GM10266 (cell line): ENCODE data around the gene MED29.
"Not testable (repeated sequence)": the region's sequence is repeated elsewhere in the genome, so short reads cannot be mapped to it uniquely, and the experiment has no call there.

ENCODE experiments used
- DNase-seq: peaks from one replicate; pipeline ENCODE4 v3.0.0; 2012; ENCODE audit errors: extremely low spot score
- TF ChIP-seq, protein P1 (sequence below): IDR thresholded peaks from 2 replicates; pipeline ENCODE4 v1.5.1; 2012; ENCODE audit warnings: mild to moderate bottlenecking, low read depth; ENCODE audit not compliant: control insufficient read depth, insufficient read depth; ENCODE audit errors: missing control alignments

MED29 gene

DNA sequence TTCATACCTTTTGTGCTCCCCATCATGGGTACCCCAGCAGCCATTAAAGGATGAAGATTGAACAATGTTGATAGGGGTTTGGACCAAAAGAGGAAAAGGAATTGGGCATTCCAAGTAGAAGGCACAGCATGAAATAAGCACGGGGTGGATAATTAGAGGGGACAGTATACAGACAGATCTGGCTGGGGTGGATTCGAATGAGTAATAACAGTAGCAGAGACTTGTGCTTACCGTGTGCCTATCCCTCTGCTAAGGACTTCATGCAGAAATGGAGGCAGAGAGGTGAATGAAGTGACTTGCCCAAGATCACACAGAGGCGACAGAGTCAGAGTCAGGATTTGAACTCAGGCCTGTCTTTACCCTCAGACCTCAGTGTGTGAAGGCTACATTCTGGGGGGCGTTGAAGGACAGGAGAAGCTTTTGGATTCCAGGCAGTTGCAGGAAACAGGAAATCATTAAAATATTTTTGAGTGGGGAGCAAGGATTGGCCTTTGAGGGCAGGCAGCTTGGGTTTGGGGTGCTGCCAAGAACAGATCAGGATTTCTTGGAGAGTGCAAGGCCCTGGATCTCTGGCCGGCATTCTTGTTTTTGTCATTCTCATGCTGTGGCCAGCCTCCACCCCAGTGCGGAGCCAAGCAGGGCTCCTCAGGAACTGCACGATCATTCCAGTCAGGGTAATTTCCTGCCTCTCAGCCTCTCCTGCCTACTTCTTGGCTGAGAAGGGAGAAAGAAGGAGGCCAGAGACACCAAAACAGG lies 19.0 kb upstream of the MED29 start:
- no peak for DNase-seq
- TF ChIP-seq, protein P1, sequence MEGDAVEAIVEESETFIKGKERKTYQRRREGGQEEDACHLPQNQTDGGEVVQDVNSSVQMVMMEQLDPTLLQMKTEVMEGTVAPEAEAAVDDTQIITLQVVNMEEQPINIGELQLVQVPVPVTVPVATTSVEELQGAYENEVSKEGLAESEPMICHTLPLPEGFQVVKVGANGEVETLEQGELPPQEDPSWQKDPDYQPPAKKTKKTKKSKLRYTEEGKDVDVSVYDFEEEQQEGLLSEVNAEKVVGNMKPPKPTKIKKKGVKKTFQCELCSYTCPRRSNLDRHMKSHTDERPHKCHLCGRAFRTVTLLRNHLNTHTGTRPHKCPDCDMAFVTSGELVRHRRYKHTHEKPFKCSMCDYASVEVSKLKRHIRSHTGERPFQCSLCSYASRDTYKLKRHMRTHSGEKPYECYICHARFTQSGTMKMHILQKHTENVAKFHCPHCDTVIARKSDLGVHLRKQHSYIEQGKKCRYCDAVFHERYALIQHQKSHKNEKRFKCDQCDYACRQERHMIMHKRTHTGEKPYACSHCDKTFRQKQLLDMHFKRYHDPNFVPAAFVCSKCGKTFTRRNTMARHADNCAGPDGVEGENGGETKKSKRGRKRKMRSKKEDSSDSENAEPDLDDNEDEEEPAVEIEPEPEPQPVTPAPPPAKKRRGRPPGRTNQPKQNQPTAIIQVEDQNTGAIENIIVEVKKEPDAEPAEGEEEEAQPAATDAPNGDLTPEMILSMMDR = no peak

DNA sequence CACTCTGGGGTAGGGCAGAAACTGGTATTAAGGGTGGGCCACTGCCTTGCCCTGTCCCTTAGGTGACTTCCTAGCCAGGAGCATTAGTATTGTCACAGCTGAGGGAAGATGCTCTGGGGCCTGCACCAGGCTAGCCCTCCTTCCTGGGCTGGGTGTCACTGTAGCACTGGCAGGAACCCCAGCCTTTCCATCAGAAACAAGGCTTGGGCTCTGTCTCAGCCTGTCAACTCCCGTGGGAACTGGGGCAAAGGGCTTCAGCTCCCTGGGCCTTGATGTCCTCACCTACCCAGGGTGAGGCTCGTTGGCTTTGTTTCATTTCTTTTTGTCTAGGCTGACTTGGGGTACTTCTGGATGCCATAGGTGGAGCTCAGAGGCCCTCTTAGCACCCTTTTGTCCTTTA lies 18.2 kb upstream of the MED29 start:
- DNase-seq = no peak

DNA sequence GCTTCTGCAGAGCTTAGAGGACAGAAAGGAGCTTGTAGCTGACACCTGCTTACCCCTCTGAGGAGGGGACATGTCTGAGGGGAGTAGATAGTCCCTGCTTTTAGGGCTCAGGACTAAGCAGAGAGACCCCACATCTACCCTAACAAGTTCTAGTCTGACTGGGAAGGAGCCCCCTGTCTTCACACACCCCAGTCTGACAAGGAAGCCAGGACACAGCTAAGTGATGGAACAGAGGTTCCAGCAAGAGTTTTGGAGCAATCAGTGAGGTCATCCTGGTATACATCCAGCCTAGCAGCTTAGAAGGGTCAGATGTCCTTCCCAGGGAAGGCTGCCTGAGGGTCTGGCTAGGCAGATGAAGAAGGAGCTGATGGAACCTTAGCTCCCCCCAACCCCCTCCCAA lies 15.2 kb upstream of the MED29 start:
- TF ChIP-seq, protein P1 = no peak
- no peak for DNase-seq

More for the DNA sequence above, 18.2 kb upstream of the MED29 start:
- TF ChIP-seq, protein P1 = no peak

DNA sequence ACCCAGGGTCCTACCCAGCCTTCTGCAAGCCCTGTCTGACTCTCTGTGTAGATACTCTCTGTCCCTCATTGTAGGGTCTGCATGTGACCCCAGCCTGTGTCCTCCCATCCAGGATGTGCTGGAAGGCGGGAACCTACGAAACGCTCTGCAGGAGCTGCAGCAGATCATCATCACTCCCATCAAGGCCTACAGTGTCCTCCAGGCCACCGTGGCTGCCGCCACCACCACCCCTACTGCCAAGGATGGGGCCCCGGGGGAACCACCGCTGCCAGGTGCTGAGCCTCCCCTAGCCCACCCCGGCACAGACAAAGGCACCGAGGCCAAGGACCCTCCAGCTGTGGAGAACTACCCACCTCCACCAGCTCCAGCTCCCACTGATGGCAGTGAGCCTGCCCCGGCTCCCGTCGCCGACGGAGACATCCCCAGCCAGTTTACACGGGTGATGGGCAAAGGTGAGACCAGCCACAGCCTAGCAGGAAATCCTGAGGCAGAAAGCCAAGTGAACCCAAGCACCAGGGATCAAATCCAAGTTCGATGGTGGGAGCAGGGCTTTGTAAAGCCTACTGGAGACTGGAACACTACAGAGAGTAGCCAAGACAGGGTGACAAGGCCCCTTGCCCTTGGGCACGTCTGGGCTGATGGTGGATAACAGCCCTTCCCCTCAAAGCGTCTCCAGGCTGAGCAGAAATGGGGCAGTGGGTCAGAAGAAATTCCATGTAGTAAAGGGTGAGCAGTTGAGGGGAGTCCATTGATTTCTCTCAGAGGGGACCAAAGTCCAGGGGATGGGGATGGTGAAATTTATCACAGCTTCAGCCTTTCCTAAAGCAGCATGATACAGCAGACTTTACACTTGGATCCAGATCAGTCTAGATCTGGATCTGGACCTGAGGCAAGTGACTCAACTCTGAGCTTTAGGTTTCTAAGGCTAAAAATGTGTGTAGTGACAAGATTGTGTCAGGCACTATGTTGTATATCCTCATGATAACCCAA lies 13.5 kb upstream of the MED29 start:
- TF ChIP-seq, protein P1 = no peak
- no peak for DNase-seq

DNA sequence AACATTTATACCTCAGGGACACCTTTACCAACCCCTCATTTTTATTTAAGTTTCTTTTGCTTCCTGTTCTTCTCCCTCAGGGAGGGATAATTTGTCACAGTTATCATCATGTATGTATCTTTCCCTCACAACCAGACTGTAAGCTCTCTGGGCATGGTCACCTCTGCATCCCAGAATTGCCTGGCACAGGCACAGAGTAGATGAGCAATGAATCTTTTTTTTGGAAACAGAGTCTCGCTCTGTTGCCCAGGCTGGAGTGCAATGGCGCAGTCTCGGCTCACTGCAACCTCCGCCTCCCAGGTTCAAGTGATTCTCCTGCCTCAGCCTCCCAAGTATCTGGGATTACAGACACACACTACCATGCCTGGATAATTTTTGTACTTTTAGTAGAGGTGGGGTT lies 11.8 kb upstream of the MED29 start:
- not testable (repeated sequence) for DNase-seq

DNA sequence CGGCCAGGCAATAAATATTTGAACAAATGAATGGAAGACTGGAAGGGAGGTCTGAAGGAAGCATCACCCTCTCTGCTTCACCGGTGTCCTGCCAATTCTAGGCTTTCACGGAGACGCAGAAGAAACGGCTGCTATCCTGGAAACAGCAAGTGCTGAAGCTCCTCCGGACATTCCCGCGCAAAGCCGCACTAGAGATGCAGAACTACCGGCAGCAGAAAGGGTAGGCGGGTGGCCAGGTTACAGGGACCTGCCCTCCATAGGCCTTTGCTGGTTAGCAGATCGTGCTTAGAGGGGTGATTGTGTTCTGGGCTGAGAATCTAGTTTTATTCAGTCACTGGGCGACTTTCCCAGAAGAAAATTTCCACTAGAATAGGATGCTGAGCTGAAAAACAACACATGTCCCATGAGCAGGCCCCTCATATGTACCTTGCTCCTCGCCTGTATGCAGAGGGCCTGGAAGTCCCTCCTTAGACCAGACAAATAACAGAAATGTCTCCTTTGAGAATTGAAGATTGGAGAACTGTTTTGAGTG lies 11.2 kb upstream of the MED29 start:
- TF ChIP-seq, protein P1 = no peak
- no peak for DNase-seq

DNA sequence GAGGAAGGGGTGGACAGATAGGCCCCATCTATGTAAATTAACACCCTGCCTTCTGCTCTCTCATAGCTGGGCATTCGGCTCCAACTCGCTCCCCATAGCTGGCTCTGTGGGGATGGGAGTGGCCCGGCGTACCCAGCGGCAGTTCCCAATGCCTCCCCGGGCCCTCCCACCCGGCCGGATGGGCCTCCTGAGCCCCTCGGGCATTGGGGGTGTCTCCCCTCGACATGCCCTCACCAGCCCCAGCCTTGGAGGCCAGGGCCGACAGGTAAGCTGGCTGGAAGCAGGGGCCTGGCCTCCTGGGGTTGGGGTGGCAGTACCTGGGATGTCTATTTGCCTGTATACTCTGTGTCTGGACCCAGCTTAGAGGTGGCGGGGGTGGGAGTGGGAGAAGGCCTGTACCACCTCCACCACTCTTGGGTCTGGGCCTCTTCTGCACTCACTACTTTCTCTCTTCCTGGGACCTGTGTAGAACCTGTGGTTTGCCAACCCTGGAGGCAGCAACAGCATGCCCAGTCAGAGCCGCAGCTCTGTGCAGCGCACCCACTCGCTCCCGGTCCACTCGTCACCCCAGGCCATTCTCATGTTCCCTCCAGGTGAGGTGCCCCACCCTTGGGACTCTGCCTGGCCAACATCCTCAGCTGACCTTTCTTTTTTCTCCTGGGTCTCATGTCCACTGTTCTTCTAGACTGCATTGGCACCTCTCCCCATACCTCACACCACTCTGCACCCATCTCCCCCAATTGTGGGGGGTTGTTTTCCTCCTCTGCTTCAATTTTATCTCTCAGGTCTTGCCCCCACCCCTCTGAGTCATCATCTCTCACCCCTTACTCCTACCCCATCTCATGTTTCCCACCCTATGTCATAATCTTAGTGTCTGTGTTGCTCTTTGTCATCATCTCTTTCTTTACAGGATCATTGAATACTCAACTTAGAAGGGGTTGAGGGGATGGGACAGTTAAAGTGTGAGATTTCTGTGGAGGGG lies 10.4 kb upstream of the MED29 start:
- DNase-seq = no peak
- TF ChIP-seq, protein P1 = no peak
